Measurements from ENCODE around the gene GLYATL3.

- TF ChIP-seq CTCF (IDR thresholded peaks at IDR 0.05), result peak; percentile 41
- no peak for TF ChIP-seq SIN3A (IDR thresholded peaks at IDR 0.05; ENCODE audit: borderline replicate concordance, insufficient read depth, low read depth, low read length)
- no peak for TF ChIP-seq REST (IDR thresholded peaks at IDR 0.05; ENCODE audit: insufficient read depth in 1 of 2, low read depth in 2 of 2, low read length in 1 of 2)
Observed at GRCh38 chr6:49548613-49549304, 49.0 kb downstream of the GLYATL3 start.

Data from Panc1 (cell line).